Stomach (tissue), 9 donors: ENCODE data around the gene GLDN. TPM values are rescaled to one million over a fixed set of nuclear protein-coding genes. Genes with fewer than 3 reads are reported as not detected.

ENCODE experiments used
- DNase-seq, 2 donors: peaks; one replicate each; pipeline versions ENCODE4 v3.0.0 to v3.0.0-alpha.2; 2013 to 2019
- H3K27ac ChIP-seq, 5 donors: fragments of 200-600 bp in 4 of 5; sonication (generic) in 4 of 5; one replicate each; pipeline ENCODE4 v1.5.1; 2013 to 2019; ENCODE audit warnings: mild to moderate bottlenecking in 1 of 5, moderate library complexity in 1 of 5
- H3K27me3 ChIP-seq, 3 donors: fragments of 200-600 bp; sonication (generic); one replicate each; pipeline ENCODE4 v1.5.1; 2017 to 2019; ENCODE audit warnings: mixed run types in 1 of 3
- H3K36me3 ChIP-seq, 4 donors: fragments of 200-600 bp; sonication (generic); 1 replicate in 3 of 4; 2 replicates in 1 of 4; pipeline ENCODE4 v1.5.1; 2016 to 2019
- H3K4me1 ChIP-seq, 4 donors: fragments of 200-600 bp; sonication (generic); one replicate each; pipeline ENCODE4 v1.5.1; 2016 to 2019
- H3K4me3 ChIP-seq, 4 donors: fragments of 200-600 bp; sonication (generic) in 3 of 4; one replicate each; pipeline ENCODE4 v1.5.1; 2016 to 2019; ENCODE audit warnings: mild to moderate bottlenecking in 1 of 4
- H3K9me3 ChIP-seq, 4 donors: fragments of 200-600 bp; sonication (generic); one replicate each; pipeline ENCODE4 v1.5.1; 2016 to 2019
- EP300 ChIP-seq: sonication (generic); formaldehyde crosslinking; IDR thresholded peaks from one replicate; pipeline ENCODE4 v1.6.1; 2017; ENCODE audit warnings: antibody characterized with exemption
- POLR2A ChIP-seq, 4 donors: fragments of 450-650 bp; IDR thresholded peaks; one replicate each; pipeline ENCODE4 v1.6.1; 2016; ENCODE audit warnings: antibody characterized with exemption in 4 of 4, control low read depth in 2 of 4, mild to moderate bottlenecking in 1 of 4, moderate library complexity in 1 of 4
- POLR2AphosphoS5 ChIP-seq, 3 donors: sonication (generic); formaldehyde crosslinking; IDR thresholded peaks; one replicate each; pipeline ENCODE4 v1.6.1; 2016; ENCODE audit warnings: antibody characterized with exemption in 3 of 3
- WGBS, 5 donors: extraction: QIAGEN DNeasy Blood & Tissue Kit in 3 of 5; methylation state at CpG; one replicate each; pipeline versions ENCODE4 v1.1.5 to v1.1.7; 2013 to 2018; 5-methylcytosine and 5-hydroxymethylcytosine counted together
- intact Hi-C: fragments of 100-400 bp; cut with DNase I; formaldehyde crosslinking; loops from one replicate; pipeline ENCODE4 v1.15.1; 2023; ENCODE audit warnings: low total_unique reads
- polyA plus RNA-seq, 3 donors: library from polyadenylated mRNA; stranded (reverse); fragments of 200-250 nt; gene quantifications; one replicate each; pipeline ENCODE4 v1.2.3, GENCODE V29; 2013
- total RNA-seq, 5 donors: library from RNA; depleted of rRNA; stranded (reverse); fragments of >200 nt; gene quantifications; one replicate each; pipeline versions ENCODE4 v1.1.0 to v1.2.3, GENCODE V29; 2014 to 2016
- TF ChIP-seq, protein P1 (sequence below), 7 experiments: fragments of 450-650 bp in 4 of 7; fragments of 200-600 bp in 3 of 7; sonication (generic) in 3 of 7; IDR thresholded peaks; one replicate each; pipeline ENCODE4 v1.5.1; 2016 to 2019; ENCODE audit warnings: antibody characterized with exemption in 7 of 7, control low read depth in 2 of 7, mild to moderate bottlenecking in 1 of 7
- donor health status: healthy with polysubstance abuse.
- donor health status: Bipolar disorder and iron deficiency.
- donor health status: healthy.

GLDN gene
- total and polyA plus RNA-seq, 8 donors = 0.23 to 8.7 (median 1.7) TPM; not detected in 1

DNA sequence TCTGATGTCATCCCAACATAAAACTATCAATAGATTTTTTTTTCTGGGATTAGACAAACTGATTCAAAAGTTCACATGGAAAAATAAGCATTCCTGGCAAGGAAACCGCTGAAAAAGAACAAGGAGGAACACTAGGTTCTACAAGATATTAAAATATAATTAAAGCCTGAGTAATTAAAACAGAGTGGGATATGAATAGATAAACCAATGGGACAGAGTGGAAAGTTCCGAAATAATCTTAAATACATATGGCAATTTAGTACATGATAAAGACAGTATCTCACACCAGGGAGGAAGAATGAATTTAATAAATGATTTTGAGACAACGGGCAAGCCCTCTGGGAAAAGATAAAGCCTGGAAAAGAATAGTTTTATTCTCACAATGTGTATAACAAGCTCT lies 4.7 kb downstream of the GLDN start:
- 43 to 67% (median 46%) methylated on average over 3 of the region's 3 CpGs for WGBS, 5 donors

DNA sequence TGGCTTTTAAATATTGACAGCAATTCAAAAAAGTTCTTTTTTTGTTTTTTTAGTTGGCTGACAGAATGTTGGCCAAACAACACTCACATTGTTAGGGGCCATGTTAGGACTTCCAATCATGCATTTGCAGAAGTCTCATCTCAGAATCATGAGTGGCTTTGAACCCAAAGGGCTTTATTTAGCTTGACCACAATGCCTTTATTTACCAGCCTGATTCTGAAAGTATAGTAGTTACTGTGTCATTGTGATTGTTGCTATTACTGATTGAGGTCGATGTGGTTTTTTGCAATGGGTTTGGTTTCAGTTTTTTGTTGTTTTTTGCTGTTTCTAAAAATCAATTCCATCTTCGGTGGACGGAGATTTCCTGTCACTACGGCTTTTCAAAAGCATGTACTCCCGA lies 7.2 kb downstream of the GLDN start:
- H3K27me3 ChIP-seq = no peaks in the 10 kb centered on the region
- H3K9me3 ChIP-seq = no peaks in the 10 kb centered on the region
- no peaks in the 10 kb centered on the region for H3K36me3 ChIP-seq
- DNase-seq = no peak
- H3K4me1 ChIP-seq = peaks cover 3 to 16% (median 10%) of the 10 kb centered on the region in 4 donors
- H3K27ac ChIP-seq = peak overlapping the region in 1 of 5 donors; percentile 26
- WGBS, 5 donors = 45 to 64% (median 55%) methylated on average over 5 of the region's 5 CpGs
- TF ChIP-seq POLR2AphosphoS5 (IDR thresholded peaks at IDR 0.05) (no peak), EP300 (no peak), POLR2A (IDR thresholded peaks at IDR 0.05) (no peak)
- TF ChIP-seq, protein P1, sequence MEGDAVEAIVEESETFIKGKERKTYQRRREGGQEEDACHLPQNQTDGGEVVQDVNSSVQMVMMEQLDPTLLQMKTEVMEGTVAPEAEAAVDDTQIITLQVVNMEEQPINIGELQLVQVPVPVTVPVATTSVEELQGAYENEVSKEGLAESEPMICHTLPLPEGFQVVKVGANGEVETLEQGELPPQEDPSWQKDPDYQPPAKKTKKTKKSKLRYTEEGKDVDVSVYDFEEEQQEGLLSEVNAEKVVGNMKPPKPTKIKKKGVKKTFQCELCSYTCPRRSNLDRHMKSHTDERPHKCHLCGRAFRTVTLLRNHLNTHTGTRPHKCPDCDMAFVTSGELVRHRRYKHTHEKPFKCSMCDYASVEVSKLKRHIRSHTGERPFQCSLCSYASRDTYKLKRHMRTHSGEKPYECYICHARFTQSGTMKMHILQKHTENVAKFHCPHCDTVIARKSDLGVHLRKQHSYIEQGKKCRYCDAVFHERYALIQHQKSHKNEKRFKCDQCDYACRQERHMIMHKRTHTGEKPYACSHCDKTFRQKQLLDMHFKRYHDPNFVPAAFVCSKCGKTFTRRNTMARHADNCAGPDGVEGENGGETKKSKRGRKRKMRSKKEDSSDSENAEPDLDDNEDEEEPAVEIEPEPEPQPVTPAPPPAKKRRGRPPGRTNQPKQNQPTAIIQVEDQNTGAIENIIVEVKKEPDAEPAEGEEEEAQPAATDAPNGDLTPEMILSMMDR (IDR thresholded peaks at IDR 0.05) = no peak
- intact Hi-C loops = no loop called here
- H3K4me3 ChIP-seq = no peak overlapping the region

More for the DNA sequence above, 4.7 kb downstream of the GLDN start:
- TF ChIP-seq POLR2AphosphoS5 (IDR thresholded peaks at IDR 0.05) (no peak), POLR2A (IDR thresholded peaks at IDR 0.05) (no peak), EP300 (no peak)
- TF ChIP-seq, protein P1 (IDR thresholded peaks at IDR 0.05) = no peak
- Histone ChIP-seq H3K4me1 (peaks cover 13 to 30% (median 22%) of the 10 kb centered on the region in 4 donors), H3K4me3 (no peak overlapping the region), H3K36me3 (no peaks in the 10 kb centered on the region), H3K9me3 (no peaks in the 10 kb centered on the region), H3K27me3 (peaks cover 0 to 17% (median 15%) of the 10 kb centered on the region in 3 donors), H3K27ac (no peak overlapping the region)
- no peak for DNase-seq
- intact Hi-C loops = no loop called here

DNA sequence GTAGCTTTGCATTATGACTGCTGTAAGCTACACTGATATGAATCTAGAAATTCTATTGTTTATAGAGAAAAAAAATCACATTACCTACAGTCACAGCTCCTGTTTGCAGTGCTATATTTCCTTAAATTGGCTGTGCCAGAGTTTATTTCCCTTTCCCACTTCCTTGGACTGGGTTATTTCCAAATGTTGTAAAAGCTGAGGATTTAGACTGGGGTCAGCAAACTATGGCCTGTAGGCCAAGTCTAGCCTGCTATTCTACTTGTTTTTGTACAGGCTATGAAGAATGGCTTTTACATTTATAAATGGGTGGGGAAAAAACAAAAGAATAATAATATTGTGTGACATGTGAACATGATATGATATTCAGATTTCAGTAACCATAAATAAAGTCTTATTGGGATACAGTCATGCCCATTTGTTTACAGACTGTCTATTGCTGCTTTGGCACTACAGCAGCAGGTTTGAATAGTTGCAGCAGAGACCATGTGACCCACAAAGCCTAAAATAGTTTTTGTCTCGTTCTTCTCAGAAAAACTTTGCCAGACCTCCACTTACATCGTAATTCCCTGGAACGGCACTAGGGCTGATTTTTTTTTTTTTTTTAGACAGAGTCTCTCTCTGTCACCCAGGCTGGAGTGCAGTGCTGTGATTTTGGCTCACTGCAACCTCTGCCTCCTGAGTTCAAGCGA lies 7.8 kb downstream of the GLDN start:
- Histone ChIP-seq H3K27ac (peak overlapping the region in 1 of 5 donors; percentile 26), H3K9me3 (no peaks in the 10 kb centered on the region), H3K4me3 (no peak overlapping the region), H3K27me3 (no peaks in the 10 kb centered on the region), H3K4me1 (peaks cover 3 to 16% (median 10%) of the 10 kb centered on the region in 4 donors), H3K36me3 (no peaks in the 10 kb centered on the region)
- WGBS, 5 donors = 41 to 71% (median 66%) methylated on average over 4 of the region's 4 CpGs
- peak in 1 of 2 donors; percentile 30 for DNase-seq
- intact Hi-C loops = no loop called here
- TF ChIP-seq EP300 (no peak), POLR2AphosphoS5 (IDR thresholded peaks at IDR 0.05) (peak in 1 of 3 donors; percentile 23), POLR2A (IDR thresholded peaks at IDR 0.05) (no peak)
- TF ChIP-seq, protein P1 (IDR thresholded peaks at IDR 0.05) = no peak

DNA sequence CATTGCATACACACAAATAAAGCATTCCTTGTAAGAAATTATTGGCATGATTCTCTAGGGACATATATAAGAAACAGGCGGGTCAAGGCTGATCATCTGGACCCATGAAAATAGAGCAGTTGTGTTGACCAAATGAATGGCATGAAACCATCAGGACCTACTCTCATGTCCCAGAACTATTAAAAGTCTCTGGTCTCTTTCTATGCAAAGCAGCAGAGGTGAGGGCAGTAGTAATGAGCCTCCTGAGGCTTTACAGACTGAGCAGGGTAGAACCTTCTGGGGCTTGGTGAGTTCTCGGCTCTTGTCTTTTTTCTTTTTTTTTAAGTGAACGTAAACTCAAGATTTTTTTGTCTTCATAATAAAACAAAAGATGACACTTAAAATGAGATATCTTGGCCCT lies 9.3 kb downstream of the GLDN start:
- TF ChIP-seq POLR2A (IDR thresholded peaks at IDR 0.05) (no peak), POLR2AphosphoS5 (IDR thresholded peaks at IDR 0.05) (no peak), EP300 (no peak)
- TF ChIP-seq, protein P1 (IDR thresholded peaks at IDR 0.05) = no peak

More for the DNA sequence above, 9.3 kb downstream of the GLDN start:
- no peaks in the 10 kb centered on the region for H3K36me3 ChIP-seq
- no peak overlapping the region for H3K27ac ChIP-seq
- H3K9me3 ChIP-seq = no peaks in the 10 kb centered on the region
- H3K4me1 ChIP-seq = peaks cover 3 to 16% (median 10%) of the 10 kb centered on the region in 4 donors
- WGBS, 5 donors = 91 to 97% (median 94%) methylated on average over 3 of the region's 3 CpGs
- no peak for DNase-seq
- H3K27me3 ChIP-seq = no peaks in the 10 kb centered on the region
- intact Hi-C loops = no loop called here
- H3K4me3 ChIP-seq = no peak overlapping the region
